AG04450 (cell line): ENCODE measurements around the gene SASS6. TPM values are rescaled to one million over a fixed set of nuclear protein-coding genes. Genes with fewer than 3 reads are reported as not detected.
A peak's percentile ranks its signal among the peaks of the same experiment; 100 is the strongest.

ENCODE experiments used
- CTCF ChIA-PET: fragments of 300-600, 350-600 bp; formaldehyde crosslinking; extraction: SDS; loops from one replicate; lab custom pipeline; 2022; ENCODE audit warnings: antibody characterized with exemption, inconsistent platforms; lab: Charles Lee
- POLR2A ChIA-PET: fragments of 350-600 bp; formaldehyde crosslinking; extraction: SDS; loops from one replicate; lab custom pipeline; 2021; ENCODE audit warnings: antibody characterized with exemption, inconsistent platforms; lab: Yijun Ruan, JAX
- DNase-seq: peaks from one replicate; pipeline ENCODE4 v3.0.0-alpha.2; 2011; ENCODE audit warnings: low read depth, low spot score
- H3K27ac ChIP-seq: one replicate; pipeline ENCODE4 v1.5.1; 2012; ENCODE audit warnings: low read depth, low read length, control low read depth
- H3K27me3 ChIP-seq: one replicate; pipeline ENCODE4 v1.6.0; 2012; ENCODE audit warnings: low read length; ENCODE audit not compliant: control insufficient read depth, insufficient read depth
- H3K4me3 ChIP-seq: 2 replicates; pipeline ENCODE4 v1.5.1; 2011; ENCODE audit warnings: mild to moderate bottlenecking, low read depth, low read length, control low read depth
- H3K9me3 ChIP-seq: 2 replicates; pipeline ENCODE4 v1.5.1; 2012; ENCODE audit warnings: low read length; ENCODE audit not compliant: control insufficient read depth, insufficient read depth
- CTCF ChIP-seq: IDR thresholded peaks from 2 replicates; pipeline ENCODE4 v1.5.1; 2011; ENCODE audit warnings: low read depth, low read length, control low read depth, inconsistent platforms
- polyA plus RNA-seq: library from polyadenylated mRNA; depleted of rRNA; stranded (reverse); fragments of >200 nt; gene quantifications from 2 replicates; pipeline ENCODE4 v1.2.3, GENCODE V29; 2011

Gene SASS6
- polyA plus RNA-seq, 1 experiment, result 1.0 TPM

- Histone ChIP-seq H3K4me3 (no peak overlapping the region), H3K27ac (no peak overlapping the region), H3K9me3 (no peaks in the 10 kb centered on the region; the same call in 1 of the 2 replicates), H3K27me3 (no peaks in the 10 kb centered on the region)
- DNase-seq, result no peak
- ChIA-PET POLR2A (no interaction called here), CTCF (no interaction called here)
- no peak for TF ChIP-seq CTCF
Measured at GRCh38 chr1:100045206-100045605, 87.5 kb downstream of the SASS6 start.

- no peaks in the 10 kb centered on the region for H3K27me3 ChIP-seq
- TF ChIP-seq CTCF, result no peak
- CTCF ChIA-PET, result no interaction called here
- POLR2A ChIA-PET, result no interaction called here
- DNase-seq, result no peak
- H3K27ac ChIP-seq, result no peak overlapping the region
- H3K4me3 ChIP-seq, result peak overlapping the region; percentile 86
- no peaks in the 10 kb centered on the region; the same call in 1 of the 2 replicates for H3K9me3 ChIP-seq
Measured at GRCh38 chr1:100039591-100039990, 93.1 kb downstream of the SASS6 start.

- ChIA-PET CTCF (no interaction called here), POLR2A (interaction anchor here (0.5 to 1.5 kb wide), 4 partner anchors 13 to 227 kb away, joined by 3 to 7 read pairs (median 4); partner anchors contain the start of gene SLC35A3)
Measured at GRCh38 chr1:100038660-100039287, 94.0 kb downstream of the SASS6 start.

GRCh38 chr1:100037927-100038659 is 94.6 kb downstream of the SASS6 start:
- no peak for TF ChIP-seq CTCF
- ChIA-PET CTCF (interaction anchor here (0.8 kb wide), 1 partner anchor 116 kb away, joined by 3 read pairs; no protein-coding TSS in a partner anchor), POLR2A (interaction anchor here (0.5 to 1.5 kb wide), 5 partner anchors 14 to 314 kb away, joined by 3 to 7 read pairs (median 4); partner anchors contain the start of genes CDC14A and SLC35A3)
- no peaks in the 10 kb centered on the region for H3K27me3 ChIP-seq
- peak overlapping the region; percentile 86 for H3K4me3 ChIP-seq
- peak; percentile 52 for DNase-seq
- H3K9me3 ChIP-seq, result no peaks in the 10 kb centered on the region; the same call in 1 of the 2 replicates
- H3K27ac ChIP-seq, result peak overlapping the region; percentile 94

More at GRCh38 chr1:100038660-100039287, 94.0 kb downstream of the SASS6 start:
- no peaks in the 10 kb centered on the region; the same call in 1 of the 2 replicates for H3K9me3 ChIP-seq
- peak overlapping the region; percentile 94 for H3K27ac ChIP-seq
- no peaks in the 10 kb centered on the region for H3K27me3 ChIP-seq
- no peak for TF ChIP-seq CTCF
- H3K4me3 ChIP-seq, result peak overlapping the region; percentile 86
- DNase-seq, result peak; percentile 16

GRCh38 chr1:100037656-100037926 is 95.1 kb downstream of the SASS6 start:
- H3K27ac ChIP-seq, result peak overlapping the region; percentile 63
- no peak for DNase-seq
- ChIA-PET CTCF (interaction anchor here (0.8 kb wide), 1 partner anchor 115 kb away, joined by 3 read pairs; no protein-coding TSS in a partner anchor), POLR2A (interaction anchor here (0.6 to 1.5 kb wide), 7 partner anchors 13 to 315 kb away, joined by 3 to 7 read pairs (median 4); partner anchors contain the start of genes CDC14A and SLC35A3)
- H3K27me3 ChIP-seq, result no peaks in the 10 kb centered on the region
- H3K9me3 ChIP-seq, result no peaks in the 10 kb centered on the region; the same call in 1 of the 2 replicates
- no peak for TF ChIP-seq CTCF
- H3K4me3 ChIP-seq, result peak overlapping the region; percentile 86
